ENCODE data around the gene ACSF3.

GRCh38 chr16:89102041-89102471, 8.4 kb downstream of the ACSF3 start:
- TF ChIP-seq, protein P1, sequence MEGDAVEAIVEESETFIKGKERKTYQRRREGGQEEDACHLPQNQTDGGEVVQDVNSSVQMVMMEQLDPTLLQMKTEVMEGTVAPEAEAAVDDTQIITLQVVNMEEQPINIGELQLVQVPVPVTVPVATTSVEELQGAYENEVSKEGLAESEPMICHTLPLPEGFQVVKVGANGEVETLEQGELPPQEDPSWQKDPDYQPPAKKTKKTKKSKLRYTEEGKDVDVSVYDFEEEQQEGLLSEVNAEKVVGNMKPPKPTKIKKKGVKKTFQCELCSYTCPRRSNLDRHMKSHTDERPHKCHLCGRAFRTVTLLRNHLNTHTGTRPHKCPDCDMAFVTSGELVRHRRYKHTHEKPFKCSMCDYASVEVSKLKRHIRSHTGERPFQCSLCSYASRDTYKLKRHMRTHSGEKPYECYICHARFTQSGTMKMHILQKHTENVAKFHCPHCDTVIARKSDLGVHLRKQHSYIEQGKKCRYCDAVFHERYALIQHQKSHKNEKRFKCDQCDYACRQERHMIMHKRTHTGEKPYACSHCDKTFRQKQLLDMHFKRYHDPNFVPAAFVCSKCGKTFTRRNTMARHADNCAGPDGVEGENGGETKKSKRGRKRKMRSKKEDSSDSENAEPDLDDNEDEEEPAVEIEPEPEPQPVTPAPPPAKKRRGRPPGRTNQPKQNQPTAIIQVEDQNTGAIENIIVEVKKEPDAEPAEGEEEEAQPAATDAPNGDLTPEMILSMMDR (IDR thresholded peaks at IDR 0.05; ENCODE audit: low read depth, low read length, missing input control), result no peak
- TF ChIP-seq JUND (IDR thresholded peaks at IDR 0.05) (no peak), SP1 (IDR thresholded peaks at IDR 0.05) (no peak), YY1 (IDR thresholded peaks at IDR 0.05) (no peak), MAX (IDR thresholded peaks at IDR 0.05) (no peak)
